H1 (cell line): ENCODE data around the gene SLC34A1. TPM values are rescaled to one million over a fixed set of nuclear protein-coding genes. Genes with fewer than 3 reads are reported as not detected.

Experiments used
- FOSL1 ChIP-seq: IDR thresholded peaks from 2 replicates; pipeline ENCODE4 v1.6.1; 2011; ENCODE audit warnings: mild to moderate bottlenecking, low read depth, low read length, moderate library complexity; ENCODE audit not compliant: insufficient read depth
- JUND ChIP-seq: IDR thresholded peaks from 2 replicates; pipeline ENCODE4 v1.6.1; 2011; ENCODE audit warnings: mild to moderate bottlenecking, improper control_type of control experiment, low read length
- SP4 ChIP-seq: IDR thresholded peaks from 2 replicates; pipeline ENCODE4 v1.6.1; 2012; ENCODE audit warnings: low read length, inconsistent platforms
- polyA plus RNA-seq, 7 experiments: library from polyadenylated mRNA; depleted of rRNA in 3 of 7; stranded (reverse) in 5 of 7; unstranded in 2 of 7; fragments of >200 nt in 5 of 7; fragments of 200-250 nt in 2 of 7; gene quantifications; 1 replicate in 5 of 7; 2 replicates in 1 of 7; 4 replicates in 1 of 7; pipeline versions ENCODE4 v1.2.1 to v1.2.3, GENCODE V29; 2011 to 2013; ENCODE audit warnings: missing spikeins in 2 of 7, mixed read lengths in 2 of 7
- total RNA-seq: library from RNA; stranded (reverse); fragmentation: NEBNext Ultra II Directional; extraction: Animal tissue kit (Norgen Biotek cat#: 25700); gene quantifications from 2 replicates; pipeline ENCODE4 v1.2.1, GENCODE V29; 2021

Gene SLC34A1
- total and polyA plus RNA-seq, 2 of the 8 experiments (the other 6 are each of a cell fraction or from before 2014, with no cell fraction given): not detected

DNA sequence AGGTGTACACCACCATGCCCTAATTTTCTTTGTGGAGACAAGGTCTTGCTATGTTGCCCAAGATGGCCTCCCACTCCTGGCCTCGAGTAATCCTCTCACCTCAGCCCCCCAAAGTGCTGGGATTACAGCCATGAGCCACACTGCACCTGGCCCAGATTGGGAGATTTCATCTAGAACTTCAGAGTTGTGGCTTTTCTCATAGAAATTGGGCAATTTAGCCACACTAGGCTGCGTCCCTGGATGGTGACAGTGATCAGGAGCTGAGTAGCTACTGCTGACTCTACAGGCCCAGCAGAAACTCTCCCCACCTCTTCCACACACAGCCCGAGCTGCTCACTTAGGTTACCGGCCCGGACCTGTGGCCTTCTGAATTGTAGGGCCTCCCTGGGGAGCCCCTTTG is 8.5 kb downstream of the SLC34A1 start (continued):
- TF ChIP-seq JUND (no peak), SP4 (no peak), FOSL1 (no peak)
